ENCODE data around the gene MXD1.

DNA sequence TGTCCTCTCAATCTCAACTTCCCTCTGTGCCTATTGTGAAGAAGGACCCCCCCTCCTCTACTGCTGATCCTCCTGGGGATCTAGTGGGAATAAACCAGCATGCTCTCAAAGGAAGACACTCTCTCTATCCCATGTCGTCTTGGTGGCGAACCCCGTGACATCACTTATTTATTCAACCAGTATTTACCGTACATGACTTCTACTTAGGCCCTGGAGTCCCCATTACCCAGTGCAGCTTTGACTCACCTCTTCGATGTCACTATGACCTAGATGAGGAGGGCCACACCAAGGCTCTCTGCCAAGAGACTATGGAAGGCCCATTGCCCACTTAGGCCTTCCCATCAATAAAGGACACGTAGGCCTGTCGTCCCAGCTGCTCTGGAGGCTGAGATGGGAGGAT lies 29.8 kb downstream of the MXD1 start:
- TF ChIP-seq, protein P1, sequence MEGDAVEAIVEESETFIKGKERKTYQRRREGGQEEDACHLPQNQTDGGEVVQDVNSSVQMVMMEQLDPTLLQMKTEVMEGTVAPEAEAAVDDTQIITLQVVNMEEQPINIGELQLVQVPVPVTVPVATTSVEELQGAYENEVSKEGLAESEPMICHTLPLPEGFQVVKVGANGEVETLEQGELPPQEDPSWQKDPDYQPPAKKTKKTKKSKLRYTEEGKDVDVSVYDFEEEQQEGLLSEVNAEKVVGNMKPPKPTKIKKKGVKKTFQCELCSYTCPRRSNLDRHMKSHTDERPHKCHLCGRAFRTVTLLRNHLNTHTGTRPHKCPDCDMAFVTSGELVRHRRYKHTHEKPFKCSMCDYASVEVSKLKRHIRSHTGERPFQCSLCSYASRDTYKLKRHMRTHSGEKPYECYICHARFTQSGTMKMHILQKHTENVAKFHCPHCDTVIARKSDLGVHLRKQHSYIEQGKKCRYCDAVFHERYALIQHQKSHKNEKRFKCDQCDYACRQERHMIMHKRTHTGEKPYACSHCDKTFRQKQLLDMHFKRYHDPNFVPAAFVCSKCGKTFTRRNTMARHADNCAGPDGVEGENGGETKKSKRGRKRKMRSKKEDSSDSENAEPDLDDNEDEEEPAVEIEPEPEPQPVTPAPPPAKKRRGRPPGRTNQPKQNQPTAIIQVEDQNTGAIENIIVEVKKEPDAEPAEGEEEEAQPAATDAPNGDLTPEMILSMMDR (IDR thresholded peaks at IDR 0.05; ENCODE audit: low read depth, low read length): no peak
- TF ChIP-seq POLR2A (IDR thresholded peaks at IDR 0.05; ENCODE audit: extremely low read depth, insufficient read length) (no peak), MYC (IDR thresholded peaks at IDR 0.05; ENCODE audit: low read depth, low read length) (no peak)
